Transverse colon (tissue), 4 donors: Measurements from ENCODE around the gene MMP2.

Experiments used
- CTCF ChIP-seq, 5 experiments: fragments of 200-600 bp in 3 of 5; fragments of 450-650 bp in 2 of 5; sonication (generic) in 3 of 5; IDR thresholded peaks; 1 replicate in 2 of 5; 2 replicates in 3 of 5; pipeline ENCODE4 v1.5.1; 2016 to 2017; ENCODE audit warnings: antibody characterized with exemption in 5 of 5, inconsistent platforms in 3 of 5, mild to moderate bottlenecking in 2 of 5, moderate library complexity in 1 of 5
- POLR2A ChIP-seq: fragments of 450-650 bp; IDR thresholded peaks from one replicate; pipeline ENCODE4 v1.6.1; 2016; ENCODE audit warnings: antibody characterized with exemption, mild to moderate bottlenecking, moderate library complexity
- POLR2AphosphoS5 ChIP-seq, 3 donors: sonication (generic); formaldehyde crosslinking; IDR thresholded peaks; one replicate each; pipeline ENCODE4 v1.6.1; 2016; ENCODE audit warnings: antibody characterized with exemption in 3 of 3

- no peak for TF ChIP-seq CTCF (IDR thresholded peaks at IDR 0.05)
- TF ChIP-seq POLR2AphosphoS5 (IDR thresholded peaks at IDR 0.05): no peak
- TF ChIP-seq POLR2A: no peak
Observed at GRCh38 chr16:55515111-55515510, 36.1 kb downstream of the MMP2 start.
